ENCODE measurements around the gene TSC1.

- TF ChIP-seq CTCF (IDR thresholded peaks at IDR 0.05) (no peak), POLR2AphosphoS5 (IDR thresholded peaks at IDR 0.05) (no peak), POLR2A (IDR thresholded peaks at IDR 0.05) (no peak)
These were observed 65.5 kb downstream of the TSC1 start, which contains the start of gene SPACA9 for GRCh38 chr9:132878695-132879456.

All from transverse colon (tissue), 4 donors.